D721Med (cell line): Measurements from ENCODE around the gene HAVCR1.

ENCODE experiments used
- DNase-seq: peaks from one replicate; pipeline ENCODE4 v3.0.0; 2011; ENCODE audit warnings: low spot score; ENCODE audit not compliant: insufficient read length
- FAIRE-seq: peaks from 2 replicates; lab custom pipeline; 2011; peaks lifted over from hg19 to GRCh38; lab: Jason Lieb, UNC
- TF ChIP-seq, protein P1 (sequence below): IDR thresholded peaks from 2 replicates; pipeline ENCODE4 v1.5.1; 2012; ENCODE audit warnings: mild to moderate bottlenecking, control low read depth; ENCODE audit not compliant: insufficient read depth; ENCODE audit errors: missing control alignments

HAVCR1 gene

DNA sequence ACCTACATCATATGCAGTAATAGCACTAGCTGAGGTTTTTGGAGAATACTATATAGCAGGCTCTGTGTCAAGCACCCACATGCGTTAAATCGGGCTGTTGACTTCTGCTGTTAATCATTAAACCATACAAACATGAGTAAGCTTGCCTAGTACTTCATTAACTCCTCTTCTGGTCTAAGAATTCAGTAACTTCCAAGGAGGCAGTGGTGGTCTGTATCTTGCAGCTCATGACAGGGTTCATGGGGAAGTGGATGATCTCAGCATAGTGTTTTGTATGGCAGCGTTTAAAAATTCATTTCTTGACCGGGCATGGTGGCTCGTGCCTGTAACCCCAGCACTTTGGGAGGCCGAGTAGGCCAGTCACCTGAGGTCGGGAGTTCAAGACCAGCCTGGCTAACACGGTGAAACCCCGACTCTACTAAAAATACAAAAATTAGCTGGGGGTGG lies at the start of gene HAVCR1:
Gene HAVCR1, minus strand, starts transcription at position 24 of the 447 bp plus-strand sequence. CDS start 1,173 bp downstream, outside the sequence.
- DNase-seq (no peak), FAIRE-seq (no peak)
- TF ChIP-seq, protein P1, sequence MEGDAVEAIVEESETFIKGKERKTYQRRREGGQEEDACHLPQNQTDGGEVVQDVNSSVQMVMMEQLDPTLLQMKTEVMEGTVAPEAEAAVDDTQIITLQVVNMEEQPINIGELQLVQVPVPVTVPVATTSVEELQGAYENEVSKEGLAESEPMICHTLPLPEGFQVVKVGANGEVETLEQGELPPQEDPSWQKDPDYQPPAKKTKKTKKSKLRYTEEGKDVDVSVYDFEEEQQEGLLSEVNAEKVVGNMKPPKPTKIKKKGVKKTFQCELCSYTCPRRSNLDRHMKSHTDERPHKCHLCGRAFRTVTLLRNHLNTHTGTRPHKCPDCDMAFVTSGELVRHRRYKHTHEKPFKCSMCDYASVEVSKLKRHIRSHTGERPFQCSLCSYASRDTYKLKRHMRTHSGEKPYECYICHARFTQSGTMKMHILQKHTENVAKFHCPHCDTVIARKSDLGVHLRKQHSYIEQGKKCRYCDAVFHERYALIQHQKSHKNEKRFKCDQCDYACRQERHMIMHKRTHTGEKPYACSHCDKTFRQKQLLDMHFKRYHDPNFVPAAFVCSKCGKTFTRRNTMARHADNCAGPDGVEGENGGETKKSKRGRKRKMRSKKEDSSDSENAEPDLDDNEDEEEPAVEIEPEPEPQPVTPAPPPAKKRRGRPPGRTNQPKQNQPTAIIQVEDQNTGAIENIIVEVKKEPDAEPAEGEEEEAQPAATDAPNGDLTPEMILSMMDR, result no peak

DNA sequence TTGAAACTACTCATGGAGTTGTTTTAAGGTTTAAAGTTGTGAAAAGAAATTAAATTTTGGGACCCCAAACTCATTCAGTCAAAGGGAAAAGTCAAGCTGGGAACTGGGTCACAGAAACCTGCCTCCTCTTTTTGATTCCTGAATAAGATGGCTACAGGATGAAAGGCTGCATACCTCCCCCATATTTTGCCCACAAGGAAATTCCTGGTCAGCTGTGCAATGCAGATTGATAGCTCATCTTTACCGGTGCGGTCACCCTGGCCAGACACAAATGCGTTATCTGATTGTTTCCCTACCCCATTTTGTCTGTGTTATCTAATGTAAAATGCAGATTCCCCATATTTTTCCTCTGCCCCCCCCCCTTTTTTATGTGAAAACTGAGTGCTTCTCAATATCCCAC lies 48.6 kb upstream of the HAVCR1 start:
- DNase-seq, result no peak
- FAIRE-seq, result no peak
- TF ChIP-seq, protein P1, result no peak

DNA sequence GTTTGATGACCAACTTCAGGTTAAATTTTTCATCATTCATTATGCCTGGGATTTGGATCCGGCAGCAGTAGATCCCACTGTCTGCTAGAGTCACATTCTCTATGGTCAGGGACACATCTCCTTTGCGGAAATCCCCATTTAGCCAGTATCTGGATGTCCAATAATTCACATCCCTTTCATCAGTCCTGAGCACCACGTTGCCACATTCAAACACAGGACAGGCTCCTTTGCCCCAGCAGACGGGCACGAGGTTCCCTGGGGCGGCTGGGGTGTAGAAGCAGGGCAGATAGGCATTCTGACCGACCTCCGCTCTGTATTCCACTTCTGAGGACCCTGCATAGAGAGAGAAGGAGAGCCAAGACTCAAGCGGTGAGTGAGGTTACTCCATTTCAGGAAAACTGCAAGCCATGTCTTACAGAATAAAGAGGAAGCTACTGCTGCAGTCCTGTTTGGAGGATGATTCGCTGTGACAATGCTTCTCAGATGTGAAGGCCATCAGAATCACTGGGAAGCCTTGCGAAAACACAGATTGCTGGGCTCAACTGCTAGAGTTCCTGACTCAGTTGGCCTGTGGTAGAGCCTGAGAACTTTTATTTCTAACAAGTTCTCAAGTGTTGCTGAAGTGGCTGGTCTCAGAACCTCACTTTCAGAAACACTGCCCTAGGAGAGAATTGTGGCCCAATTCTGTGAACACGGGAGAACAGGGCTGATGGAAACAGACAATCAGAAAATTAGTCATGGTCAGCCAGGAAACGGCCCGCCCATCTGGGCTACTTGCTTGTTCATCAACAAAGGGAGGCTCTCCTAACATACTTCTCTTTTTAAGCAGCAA lies 47.9 kb upstream of the HAVCR1 start:
- TF ChIP-seq, protein P1, result no peak
- DNase-seq (no peak), FAIRE-seq (no peak)

DNA sequence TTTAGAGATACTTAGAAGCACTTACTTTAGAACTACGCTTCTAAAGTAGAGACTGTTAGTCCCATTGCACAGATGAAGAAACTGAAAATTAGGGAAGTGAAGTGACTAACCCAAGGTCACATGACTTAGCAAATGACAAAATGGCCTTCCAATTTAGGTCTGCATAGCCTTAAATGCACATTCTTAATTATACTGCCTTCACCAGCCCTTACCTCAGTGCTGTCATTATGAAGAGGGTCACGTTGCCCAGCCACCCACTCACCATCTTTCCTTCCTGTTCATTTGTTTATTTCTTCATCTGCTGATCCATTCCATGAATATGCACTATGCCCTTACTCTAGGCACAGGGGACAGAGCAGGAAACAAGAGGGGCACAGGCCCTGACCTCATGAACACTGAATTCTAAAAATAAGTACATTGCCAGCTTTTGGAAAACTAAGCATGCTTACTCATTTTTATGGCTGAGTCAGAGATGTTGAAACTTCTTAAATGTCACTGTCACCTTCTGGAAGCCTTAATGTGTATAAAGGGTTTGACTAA lies 41.3 kb upstream of the HAVCR1 start:
- FAIRE-seq (no peak), DNase-seq (no peak)
- TF ChIP-seq, protein P1, result no peak

DNA sequence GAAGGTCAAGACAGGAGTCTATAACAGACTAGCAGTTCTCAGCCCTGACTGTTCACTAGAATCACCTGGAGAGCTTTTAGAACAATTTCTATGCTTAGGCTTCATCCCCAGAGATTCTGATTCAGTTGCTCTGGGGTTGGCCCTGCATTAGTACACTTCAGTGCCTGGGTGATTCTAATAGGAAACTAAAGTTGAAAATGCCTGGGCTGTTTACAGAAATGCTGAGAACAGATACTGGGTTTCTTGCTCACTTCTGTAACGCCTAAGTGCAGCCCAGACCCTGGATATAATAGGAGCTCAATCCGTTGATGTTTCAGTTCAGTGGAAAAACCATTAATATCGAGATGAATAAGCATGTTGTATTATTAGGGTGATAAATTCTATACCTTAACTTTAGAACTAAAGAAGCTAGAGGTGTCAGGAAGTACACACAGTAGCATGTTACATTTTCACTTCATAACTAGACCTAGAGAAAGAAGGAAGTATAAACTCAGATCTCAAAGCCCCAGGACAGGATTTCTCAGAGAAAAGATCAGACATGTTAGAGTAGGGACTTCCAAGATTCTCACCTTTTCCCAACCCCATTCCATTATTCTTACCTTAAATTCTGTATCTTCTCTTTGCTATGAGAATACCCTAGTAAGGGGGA lies 29.6 kb upstream of the HAVCR1 start:
- DNase-seq (no peak), FAIRE-seq (no peak)
- TF ChIP-seq, protein P1, result no peak

DNA sequence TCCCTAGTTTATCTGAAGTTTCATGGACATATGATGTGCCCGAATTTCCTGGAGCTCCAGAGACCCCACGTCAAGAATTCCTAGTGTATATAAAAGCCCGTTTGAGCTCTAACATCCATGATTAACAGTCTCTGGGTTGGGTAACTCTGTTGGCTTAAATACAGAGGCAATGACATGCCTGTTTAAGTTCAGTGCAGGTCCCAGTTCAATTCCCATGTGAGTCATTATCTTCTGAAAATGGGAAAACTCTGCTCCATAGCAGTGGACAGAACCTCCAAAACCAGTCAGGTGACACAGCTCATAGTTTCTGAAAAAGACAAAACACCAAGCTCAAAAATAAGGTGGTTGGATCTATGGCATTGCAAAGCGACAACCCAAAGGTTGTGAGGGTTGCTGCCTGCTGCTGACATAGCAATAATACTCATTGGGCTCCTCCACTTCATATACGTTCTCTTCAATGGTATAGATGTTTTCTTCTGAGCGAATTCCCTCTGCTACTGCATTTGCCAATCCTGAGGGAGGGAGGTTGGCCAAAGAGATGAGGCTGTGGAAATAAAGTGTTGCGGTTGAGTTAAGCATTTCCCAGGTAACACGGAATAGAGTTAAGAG lies 27.9 kb upstream of the HAVCR1 start:
- DNase-seq (no peak), FAIRE-seq (no peak)
- TF ChIP-seq, protein P1, result no peak
